Chondrocyte (in vitro differentiated cells): Measurements from ENCODE around the gene GCNT4. TPM values are rescaled to one million over a fixed set of nuclear protein-coding genes. Genes with fewer than 3 reads are reported as not detected.

ENCODE experiments used
- DNase-seq: peaks from one replicate; pipeline ENCODE4 v3.0.0; 2021; ENCODE audit warnings: mixed read lengths, low spot score
- H3K27ac Mint-ChIP-seq: one replicate; pipeline ENCODE4 v1.8.0; 2021; ENCODE audit warnings: mild to moderate bottlenecking, moderate library complexity, mixed read lengths; ENCODE audit not compliant: unreplicated experiment
- H3K27me3 Mint-ChIP-seq: 2 replicates; pipeline ENCODE4 v1.8.0; 2021; ENCODE audit warnings: low read depth, mixed read lengths
- H3K36me3 Mint-ChIP-seq: 2 replicates; pipeline ENCODE4 v1.8.0; 2021; ENCODE audit warnings: low read depth, mixed read lengths
- H3K4me1 Mint-ChIP-seq: 2 replicates; pipeline ENCODE4 v1.8.0; 2021; ENCODE audit warnings: low read depth, mild to moderate bottlenecking, mixed read lengths
- H3K4me3 Mint-ChIP-seq: one replicate; pipeline ENCODE4 v1.8.0; 2021; ENCODE audit warnings: mild to moderate bottlenecking, moderate library complexity, mixed read lengths; ENCODE audit not compliant: unreplicated experiment
- H3K9me3 Mint-ChIP-seq: 2 replicates; pipeline ENCODE4 v1.8.0; 2021; ENCODE audit warnings: low read depth, mixed read lengths
- CTCF ChIP-seq: fragments of 200-600 bp; sonication (generic); IDR thresholded peaks from 2 replicates; pipeline ENCODE4 v1.5.0; 2021; ENCODE audit warnings: antibody characterized with exemption, mild to moderate bottlenecking, moderate library complexity
- total RNA-seq: library from RNA; stranded (reverse); gene quantifications from 3 replicates; pipeline ENCODE4 v1.2.1, GENCODE V29; 2021

GCNT4 gene
- total RNA-seq, 1 donor from 2014 or later = 2.6 TPM

GRCh38 chr5:75062925-75063531 is 10.7 kb upstream of the GCNT4 start:
- Mint-ChIP-seq H3K4me3 (no peak overlapping the region), H3K27me3 (no peaks in the 10 kb centered on the region), H3K4me1 (no peaks in the 10 kb centered on the region), H3K9me3 (no peaks in the 10 kb centered on the region), H3K27ac (no peak overlapping the region), H3K36me3 (no peaks in the 10 kb centered on the region)
- no peak for DNase-seq
- no peak for TF ChIP-seq CTCF

- no peaks in the 10 kb centered on the region for H3K36me3 Mint-ChIP-seq
- H3K9me3 Mint-ChIP-seq = no peaks in the 10 kb centered on the region
- H3K27ac Mint-ChIP-seq = no peak overlapping the region
- H3K4me3 Mint-ChIP-seq = no peak overlapping the region
- no peak for DNase-seq
- peaks cover 12% of the 10 kb centered on the region for H3K4me1 Mint-ChIP-seq
- no peak for TF ChIP-seq CTCF
- H3K27me3 Mint-ChIP-seq = no peaks in the 10 kb centered on the region
Measured at GRCh38 chr5:75059912-75060545, 7.7 kb upstream of the GCNT4 start.

GRCh38 chr5:75058986-75059535 is 6.7 kb upstream of the GCNT4 start:
- Mint-ChIP-seq H3K27ac (no peak overlapping the region), H3K4me3 (no peak overlapping the region), H3K9me3 (no peaks in the 10 kb centered on the region), H3K4me1 (peaks cover 22% of the 10 kb centered on the region), H3K27me3 (no peaks in the 10 kb centered on the region), H3K36me3 (no peaks in the 10 kb centered on the region)
- no peak for TF ChIP-seq CTCF
- DNase-seq = no peak

GRCh38 chr5:75057561-75057960 is 5.2 kb upstream of the GCNT4 start:
- Mint-ChIP-seq H3K4me1 (peaks cover 24% of the 10 kb centered on the region), H3K9me3 (no peaks in the 10 kb centered on the region), H3K36me3 (no peaks in the 10 kb centered on the region), H3K27me3 (no peaks in the 10 kb centered on the region), H3K4me3 (no peak overlapping the region), H3K27ac (no peak overlapping the region)
- TF ChIP-seq CTCF = no peak
- DNase-seq = no peak

GRCh38 chr5:75055727-75056144 is 3.4 kb upstream of the GCNT4 start:
- DNase-seq = no peak
- no peaks in the 10 kb centered on the region for H3K36me3 Mint-ChIP-seq
- no peak for TF ChIP-seq CTCF
- peaks cover 41% of the 10 kb centered on the region for H3K4me1 Mint-ChIP-seq
- no peak overlapping the region for H3K27ac Mint-ChIP-seq
- H3K4me3 Mint-ChIP-seq = no peak overlapping the region
- H3K27me3 Mint-ChIP-seq = no peaks in the 10 kb centered on the region
- no peaks in the 10 kb centered on the region for H3K9me3 Mint-ChIP-seq
